IgD-negative memory B cell (primary cell): ENCODE data around the gene ST3GAL3. TPM values are rescaled to one million over a fixed set of nuclear protein-coding genes. Genes with fewer than 3 reads are reported as not detected.

Experiments
- H3K27ac Mint-ChIP-seq, 3 donors: one replicate each; pipeline ENCODE4 v1.8.0; 2020 to 2022; ENCODE audit warnings: mild to moderate bottlenecking in 3 of 3, mixed read lengths in 3 of 3, moderate library complexity in 1 of 3
- H3K27me3 Mint-ChIP-seq: one replicate; pipeline ENCODE4 v1.8.0; 2021; ENCODE audit warnings: mixed read lengths
- H3K36me3 Mint-ChIP-seq: one replicate; pipeline ENCODE4 v1.8.0; 2020; ENCODE audit warnings: mild to moderate bottlenecking, mixed read lengths
- H3K4me1 Mint-ChIP-seq, 3 donors: one replicate each; pipeline ENCODE4 v1.8.0; 2020 to 2022; ENCODE audit warnings: mixed read lengths in 3 of 3, mild to moderate bottlenecking in 1 of 3
- H3K4me3 Mint-ChIP-seq, 4 donors: one replicate each; pipeline ENCODE4 v1.8.0; 2020 to 2022; ENCODE audit warnings: mild to moderate bottlenecking in 4 of 4, mixed read lengths in 4 of 4, moderate library complexity in 3 of 4
- H3K9me3 Mint-ChIP-seq, 3 donors: one replicate each; pipeline ENCODE4 v1.8.0; 2020 to 2021; ENCODE audit warnings: mixed read lengths in 3 of 3, mild to moderate bottlenecking in 1 of 3
- polyA plus RNA-seq: library from polyadenylated mRNA; unstranded; fragments of 300-500 nt; fragmentation: Illumina TruSeq; gene quantifications from one replicate; pipeline ENCODE4 v1.2.3, GENCODE V29; 2021

The ST3GAL3 gene
- polyA plus RNA-seq, 1 donor from 2014 or later: 14.3 TPM

GRCh38 chr1:43882763-43883162, 175.4 kb downstream of the ST3GAL3 start:
- Mint-ChIP-seq H3K27ac (peak overlapping the region in 1 of 3 donors; percentile 13), H3K4me3 (no peak overlapping the region), H3K36me3 (no peaks in the 10 kb centered on the region), H3K4me1 (no peaks in the 10 kb centered on the region), H3K9me3 (no peaks in the 10 kb centered on the region), H3K27me3 (no peaks in the 10 kb centered on the region)

- H3K4me1 Mint-ChIP-seq: no peaks in the 10 kb centered on the region
- no peaks in the 10 kb centered on the region for H3K27me3 Mint-ChIP-seq
- no peak overlapping the region for H3K4me3 Mint-ChIP-seq
- H3K9me3 Mint-ChIP-seq: no peaks in the 10 kb centered on the region
- H3K27ac Mint-ChIP-seq: peak overlapping the region in 1 of 3 donors; percentile 13
- H3K36me3 Mint-ChIP-seq: no peaks in the 10 kb centered on the region
These were observed 176.0 kb downstream of the ST3GAL3 start for GRCh38 chr1:43883321-43883720.

- Mint-ChIP-seq H3K27ac (no peak overlapping the region), H3K27me3 (no peaks in the 10 kb centered on the region), H3K4me1 (no peaks in the 10 kb centered on the region), H3K36me3 (no peaks in the 10 kb centered on the region), H3K9me3 (no peaks in the 10 kb centered on the region), H3K4me3 (no peak overlapping the region)
These were observed 178.0 kb downstream of the ST3GAL3 start for GRCh38 chr1:43885279-43885801.

GRCh38 chr1:43887748-43888147, 180.4 kb downstream of the ST3GAL3 start:
- Mint-ChIP-seq H3K36me3 (no peaks in the 10 kb centered on the region), H3K4me3 (no peak overlapping the region), H3K4me1 (no peaks in the 10 kb centered on the region), H3K9me3 (no peaks in the 10 kb centered on the region), H3K27ac (no peak overlapping the region), H3K27me3 (no peaks in the 10 kb centered on the region)

GRCh38 chr1:43890815-43891214, 183.5 kb downstream of the ST3GAL3 start:
- H3K27me3 Mint-ChIP-seq: no peaks in the 10 kb centered on the region
- H3K36me3 Mint-ChIP-seq: no peaks in the 10 kb centered on the region
- no peak overlapping the region for H3K27ac Mint-ChIP-seq
- H3K9me3 Mint-ChIP-seq: no peaks in the 10 kb centered on the region
- no peak overlapping the region for H3K4me3 Mint-ChIP-seq
- peaks cover 0 to 1% (median 0%) of the 10 kb centered on the region in 3 donors for H3K4me1 Mint-ChIP-seq

GRCh38 chr1:43893006-43893405, 185.7 kb downstream of the ST3GAL3 start:
- Mint-ChIP-seq H3K9me3 (no peaks in the 10 kb centered on the region), H3K27ac (no peak overlapping the region), H3K27me3 (no peaks in the 10 kb centered on the region), H3K4me3 (no peak overlapping the region), H3K4me1 (peaks cover 0 to 1% (median 0%) of the 10 kb centered on the region in 3 donors), H3K36me3 (peaks cover 10% of the 10 kb centered on the region)

- Mint-ChIP-seq H3K27ac (peak overlapping the region in 1 of 3 donors; percentile 26), H3K4me1 (no peaks in the 10 kb centered on the region), H3K4me3 (no peak overlapping the region), H3K9me3 (no peaks in the 10 kb centered on the region), H3K27me3 (no peaks in the 10 kb centered on the region), H3K36me3 (peaks cover 21% of the 10 kb centered on the region)
These were observed 191.6 kb downstream of the ST3GAL3 start for GRCh38 chr1:43898981-43899380.

- Mint-ChIP-seq H3K36me3 (peaks cover 21% of the 10 kb centered on the region), H3K9me3 (no peaks in the 10 kb centered on the region), H3K27me3 (no peaks in the 10 kb centered on the region), H3K27ac (no peak overlapping the region), H3K4me1 (no peaks in the 10 kb centered on the region), H3K4me3 (no peak overlapping the region)
These were observed 193.1 kb downstream of the ST3GAL3 start for GRCh38 chr1:43900386-43900785.

- Mint-ChIP-seq H3K9me3 (no peaks in the 10 kb centered on the region), H3K4me1 (no peaks in the 10 kb centered on the region), H3K27me3 (no peaks in the 10 kb centered on the region), H3K36me3 (peaks cover 18% of the 10 kb centered on the region), H3K27ac (no peak overlapping the region), H3K4me3 (no peak overlapping the region)
These were observed 194.0 kb downstream of the ST3GAL3 start for GRCh38 chr1:43901196-43901961.

GRCh38 chr1:43902058-43902831, 194.9 kb downstream of the ST3GAL3 start:
- Mint-ChIP-seq H3K4me3 (no peak overlapping the region), H3K36me3 (peaks cover 22% of the 10 kb centered on the region), H3K4me1 (peaks cover 0 to 1% (median 0%) of the 10 kb centered on the region in 3 donors), H3K9me3 (no peaks in the 10 kb centered on the region), H3K27me3 (no peaks in the 10 kb centered on the region), H3K27ac (peak overlapping the region in 1 of 3 donors; percentile 23)

- no peak overlapping the region for H3K4me3 Mint-ChIP-seq
- H3K27ac Mint-ChIP-seq: no peak overlapping the region
- peaks cover 11% of the 10 kb centered on the region for H3K36me3 Mint-ChIP-seq
- H3K27me3 Mint-ChIP-seq: no peaks in the 10 kb centered on the region
- H3K9me3 Mint-ChIP-seq: no peaks in the 10 kb centered on the region
- peaks cover 0 to 3% (median 0%) of the 10 kb centered on the region in 3 donors for H3K4me1 Mint-ChIP-seq
These were observed 197.6 kb downstream of the ST3GAL3 start for GRCh38 chr1:43904660-43905551.

- Mint-ChIP-seq H3K36me3 (peaks cover 9% of the 10 kb centered on the region), H3K9me3 (no peaks in the 10 kb centered on the region), H3K4me3 (no peak overlapping the region), H3K27me3 (no peaks in the 10 kb centered on the region), H3K27ac (peak overlapping the region in 1 of 3 donors; percentile 6), H3K4me1 (peaks cover 0 to 3% (median 0%) of the 10 kb centered on the region in 3 donors)
These were observed 200.9 kb downstream of the ST3GAL3 start for GRCh38 chr1:43908226-43908625.

- H3K9me3 Mint-ChIP-seq: no peaks in the 10 kb centered on the region
- H3K27ac Mint-ChIP-seq: peak overlapping the region in 1 of 3 donors; percentile 6
- H3K4me1 Mint-ChIP-seq: peaks cover 0 to 3% (median 0%) of the 10 kb centered on the region in 3 donors
- H3K36me3 Mint-ChIP-seq: peaks cover 9% of the 10 kb centered on the region
- H3K27me3 Mint-ChIP-seq: no peaks in the 10 kb centered on the region
- no peak overlapping the region for H3K4me3 Mint-ChIP-seq
These were observed 201.5 kb downstream of the ST3GAL3 start for GRCh38 chr1:43908858-43909257.

- H3K27ac Mint-ChIP-seq: no peak overlapping the region
- H3K27me3 Mint-ChIP-seq: no peaks in the 10 kb centered on the region
- no peaks in the 10 kb centered on the region for H3K9me3 Mint-ChIP-seq
- H3K4me1 Mint-ChIP-seq: peaks cover 0 to 3% (median 0%) of the 10 kb centered on the region in 3 donors
- H3K4me3 Mint-ChIP-seq: no peak overlapping the region
- H3K36me3 Mint-ChIP-seq: peaks cover 9% of the 10 kb centered on the region
These were observed 203.0 kb downstream of the ST3GAL3 start for GRCh38 chr1:43910343-43910742.
